AG04449 (cell line): ENCODE results near the gene XYLT1.

Experiments used
- CTCF ChIA-PET: fragments of 350-600 bp; formaldehyde crosslinking; extraction: SDS; loops from one replicate; lab custom pipeline; 2021; ENCODE audit warnings: antibody characterized with exemption; lab: Yijun Ruan, JAX
- POLR2A ChIA-PET: fragments of 400-600, 350-600 bp; formaldehyde crosslinking; extraction: SDS; loops from one replicate; lab custom pipeline; 2020; ENCODE audit warnings: antibody characterized with exemption, inconsistent platforms; lab: Yijun Ruan, JAX
- DNase-seq: peaks from one replicate; pipeline ENCODE4 v3.0.0-alpha.2; 2010; ENCODE audit warnings: low read depth, low spot score
- H3K4me3 ChIP-seq: 2 replicates; pipeline ENCODE4 v1.5.1; 2011; ENCODE audit warnings: low read depth, mild to moderate bottlenecking, control low read depth, low read length
- TF ChIP-seq, protein P1 (sequence below): IDR thresholded peaks from one replicate; pipeline ENCODE4 v1.5.1; 2011; ENCODE audit warnings: mild to moderate bottlenecking, moderate library complexity, low read length, control low read depth, inconsistent platforms; ENCODE audit not compliant: insufficient read depth; ENCODE audit errors: missing control alignments

Gene XYLT1

GRCh38 chr16:17409894-17410293 is 60.9 kb downstream of the XYLT1 start:
- H3K4me3 ChIP-seq, result no peak overlapping the region
- no peak for DNase-seq
- TF ChIP-seq, protein P1, sequence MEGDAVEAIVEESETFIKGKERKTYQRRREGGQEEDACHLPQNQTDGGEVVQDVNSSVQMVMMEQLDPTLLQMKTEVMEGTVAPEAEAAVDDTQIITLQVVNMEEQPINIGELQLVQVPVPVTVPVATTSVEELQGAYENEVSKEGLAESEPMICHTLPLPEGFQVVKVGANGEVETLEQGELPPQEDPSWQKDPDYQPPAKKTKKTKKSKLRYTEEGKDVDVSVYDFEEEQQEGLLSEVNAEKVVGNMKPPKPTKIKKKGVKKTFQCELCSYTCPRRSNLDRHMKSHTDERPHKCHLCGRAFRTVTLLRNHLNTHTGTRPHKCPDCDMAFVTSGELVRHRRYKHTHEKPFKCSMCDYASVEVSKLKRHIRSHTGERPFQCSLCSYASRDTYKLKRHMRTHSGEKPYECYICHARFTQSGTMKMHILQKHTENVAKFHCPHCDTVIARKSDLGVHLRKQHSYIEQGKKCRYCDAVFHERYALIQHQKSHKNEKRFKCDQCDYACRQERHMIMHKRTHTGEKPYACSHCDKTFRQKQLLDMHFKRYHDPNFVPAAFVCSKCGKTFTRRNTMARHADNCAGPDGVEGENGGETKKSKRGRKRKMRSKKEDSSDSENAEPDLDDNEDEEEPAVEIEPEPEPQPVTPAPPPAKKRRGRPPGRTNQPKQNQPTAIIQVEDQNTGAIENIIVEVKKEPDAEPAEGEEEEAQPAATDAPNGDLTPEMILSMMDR, result no peak
- ChIA-PET POLR2A (interaction anchor here (0.7 kb wide), 1 partner anchor 425 kb away, joined by 3 read pairs; no protein-coding TSS in a partner anchor), CTCF (interaction anchor here (1.8 kb wide), 1 partner anchor 216 kb away, joined by 4 read pairs; no protein-coding TSS in a partner anchor)

DNA sequence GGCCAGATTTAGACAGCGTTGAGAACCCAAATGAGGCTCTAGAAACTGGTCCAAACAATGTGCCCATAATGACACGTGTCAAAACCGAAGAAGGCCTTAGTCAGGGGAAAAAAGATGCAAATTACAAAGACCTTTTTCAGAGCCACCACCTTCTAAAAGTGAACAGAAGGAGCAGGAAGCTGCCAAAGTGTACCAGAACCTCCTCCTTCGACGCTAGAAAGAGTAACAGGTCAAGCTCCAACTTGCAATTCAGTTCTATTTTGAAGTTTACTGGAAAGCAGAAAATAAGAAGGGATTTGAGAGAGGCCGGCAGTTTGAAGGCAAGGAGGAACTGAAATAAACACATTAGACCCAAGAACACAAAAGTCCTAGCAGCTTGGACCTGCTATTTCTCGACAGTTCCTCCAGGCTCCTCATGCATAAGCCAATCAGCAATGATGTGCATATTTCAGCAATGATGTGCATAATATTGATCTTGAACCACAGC is 61.8 kb downstream of the XYLT1 start:
- POLR2A ChIA-PET, result no interaction called here
- CTCF ChIA-PET, result interaction anchor here (1.2 to 1.8 kb wide), 2 partner anchors 58 to 215 kb away, joined by 3 to 4 read pairs; no protein-coding TSS in a partner anchor
- H3K4me3 ChIP-seq, result no peak overlapping the region
- TF ChIP-seq, protein P1, result no peak
- no peak for DNase-seq

DNA sequence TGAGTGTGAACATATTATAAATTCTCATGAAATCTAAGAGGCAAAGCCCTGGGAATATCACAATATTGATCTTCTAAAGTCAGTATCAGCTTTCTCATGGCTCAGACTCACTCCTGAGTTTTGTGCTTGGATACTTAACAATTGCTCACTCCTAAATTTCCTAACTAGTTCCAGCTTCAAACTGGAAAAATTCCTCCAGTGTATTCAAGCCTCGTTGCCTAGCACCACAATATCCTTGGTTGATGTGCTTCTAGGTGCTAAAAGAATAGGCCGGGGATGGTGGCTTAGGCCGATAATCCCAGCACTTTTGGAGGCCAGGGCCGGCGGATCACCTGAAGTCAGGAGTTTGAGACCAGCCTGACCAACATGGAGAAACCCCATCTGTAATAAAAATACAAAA is 62.5 kb downstream of the XYLT1 start:
- no peak for DNase-seq
- TF ChIP-seq, protein P1, result no peak
- ChIA-PET CTCF (interaction anchor here (1.2 kb wide), 1 partner anchor 59 kb away, joined by 3 read pairs; no protein-coding TSS in a partner anchor), POLR2A (no interaction called here)
- H3K4me3 ChIP-seq, result no peak overlapping the region

- H3K4me3 ChIP-seq, result no peak overlapping the region
- DNase-seq, result no peak
- TF ChIP-seq, protein P1, result no peak
- CTCF ChIA-PET, result interaction anchor here (0.8 to 1.0 kb wide), 2 partner anchors 17 to 60 kb away, joined by 3 read pairs; no protein-coding TSS in a partner anchor
- POLR2A ChIA-PET, result no interaction called here
Measured at GRCh38 chr16:17407321-17407720, 63.4 kb downstream of the XYLT1 start.

DNA sequence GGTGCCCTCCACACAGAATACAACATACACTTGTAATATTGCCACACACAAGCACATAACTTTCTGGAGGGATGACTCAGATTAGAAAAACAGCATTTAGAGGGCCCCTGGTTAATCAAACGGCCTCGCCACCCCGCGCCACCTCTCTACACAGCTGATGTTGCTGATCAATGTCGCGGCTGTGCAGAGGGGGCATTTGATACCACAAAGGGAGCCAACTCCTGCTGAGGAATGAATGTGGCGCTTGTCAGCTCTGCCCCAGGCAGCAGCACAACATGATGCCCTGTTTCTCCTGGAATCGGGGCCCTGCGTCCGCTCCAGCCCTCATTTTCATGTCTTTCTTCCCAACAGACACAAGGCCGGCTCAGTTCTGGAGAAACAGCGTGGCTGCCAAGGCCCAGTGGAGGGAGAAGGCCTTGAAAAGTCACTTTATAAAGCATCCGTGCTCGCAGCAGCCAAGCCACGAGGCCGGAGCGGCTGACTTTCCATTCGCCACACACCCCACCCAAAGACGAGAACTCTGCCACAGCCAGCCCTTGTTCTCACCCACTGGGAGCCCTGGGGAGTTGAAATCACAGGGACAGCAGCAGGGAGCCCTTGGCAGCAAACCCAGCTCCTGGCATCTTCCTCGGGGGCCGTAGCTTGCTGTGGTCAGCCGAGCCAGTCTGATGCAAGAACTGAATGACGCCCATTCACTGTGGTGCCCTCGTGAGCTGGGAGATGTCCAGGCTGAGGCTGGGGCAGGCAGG is 65.6 kb downstream of the XYLT1 start:
- ChIA-PET POLR2A (interaction anchor here (2.1 kb wide), 1 partner anchor 11 kb away, joined by 6 read pairs; no protein-coding TSS in a partner anchor), CTCF (interaction anchor here (0.8 to 2.0 kb wide), 6 partner anchors 9 to 64 kb away, joined by 3 to 9 read pairs (median 3); no protein-coding TSS in a partner anchor)
- TF ChIP-seq, protein P1, result no peak
- no peak for DNase-seq
- H3K4me3 ChIP-seq, result no peak overlapping the region
